ENCODE data around the gene ZDHHC14.

- TF ChIP-seq CTCF (IDR thresholded peaks at IDR 0.05) (no peak), POLR2A (IDR thresholded peaks at IDR 0.05) (no peak), POLR2AphosphoS5 (IDR thresholded peaks at IDR 0.05; ENCODE audit: insufficient read depth in 1 of 2, low read depth in 1 of 2) (no peak)
Observed at GRCh38 chr6:157605484-157605883, 224.5 kb downstream of the ZDHHC14 start.

All from vagina (tissue), 2 donors.